Thyroid gland (tissue), 4 donors: ENCODE measurements around the gene ELMO1. TPM values are rescaled to one million over a fixed set of nuclear protein-coding genes. Genes with fewer than 3 reads are reported as not detected.

Experiments used
- DNase-seq, 2 donors: peaks; one replicate each; pipeline ENCODE4 v3.0.0-alpha.2; 2019
- H3K27ac ChIP-seq, 3 donors: fragments of 200-600 bp; sonication (generic); 1 replicate in 2 of 3; 2 replicates in 1 of 3; pipeline ENCODE4 v1.5.1; 2016 to 2019; ENCODE audit warnings: mild to moderate bottlenecking in 1 of 3, moderate library complexity in 1 of 3
- H3K27me3 ChIP-seq: fragments of 200-600 bp; sonication (generic); one replicate; pipeline ENCODE4 v1.5.1; 2019
- H3K36me3 ChIP-seq, 2 donors: fragments of 200-600 bp; sonication (generic); one replicate each; pipeline ENCODE4 v1.5.1; 2016 to 2019
- H3K4me1 ChIP-seq, 2 donors: fragments of 200-600 bp; sonication (generic); one replicate each; pipeline ENCODE4 v1.5.1; 2017 to 2019
- H3K4me3 ChIP-seq, 3 donors: fragments of 200-600 bp; sonication (generic); replicated peaks in 1 of 3; 1 replicate in 2 of 3; 2 replicates in 1 of 3; pipeline ENCODE4 v1.5.1; 2016; ENCODE audit warnings: mild to moderate bottlenecking in 1 of 3
- H3K9me3 ChIP-seq: fragments of 200-600 bp; sonication (generic); one replicate; pipeline ENCODE4 v1.5.1; 2017
- CTCF ChIP-seq, 6 experiments: fragments of 200-600 bp in 3 of 6; fragments of 450-650 bp in 3 of 6; sonication (generic) in 3 of 6; IDR thresholded peaks; one replicate each; pipeline ENCODE4 v1.5.1; 2016 to 2019; ENCODE audit warnings: antibody characterized with exemption in 6 of 6, mild to moderate bottlenecking in 2 of 6, inconsistent platforms in 1 of 6, moderate library complexity in 1 of 6
- POLR2A ChIP-seq, 2 donors: fragments of 450-650 bp; IDR thresholded peaks; one replicate each; pipeline ENCODE4 v1.6.1; 2017; ENCODE audit warnings: antibody characterized with exemption in 2 of 2, mild to moderate bottlenecking in 2 of 2, moderate library complexity in 1 of 2
- WGBS, 2 donors: methylation state at CpG; one replicate each; pipeline ENCODE4 v1.1.5; 2017; 5-methylcytosine and 5-hydroxymethylcytosine counted together
- intact Hi-C: fragments of 100-400 bp; cut with DNase I; formaldehyde crosslinking; loops from one replicate; pipeline ENCODE4 v1.15.1; 2023
- total RNA-seq, 4 donors: library from RNA; depleted of rRNA; stranded (reverse); fragments of >200 nt; gene quantifications; one replicate each; pipeline ENCODE4 v1.2.3, GENCODE V29; 2016

ELMO1 gene
- total RNA-seq, 4 donors from 2014 or later: 168 to 423 (median 312) TPM

GRCh38 chr7:36923943-36924436 lies 524.7 kb downstream of the ELMO1 start:
- H3K9me3 ChIP-seq: no peaks in the 10 kb centered on the region
- peaks cover 15 to 33% of the 10 kb centered on the region in 2 donors for H3K4me1 ChIP-seq
- H3K27me3 ChIP-seq: no peaks in the 10 kb centered on the region
- H3K36me3 ChIP-seq: no peaks in the 10 kb centered on the region
- no peak overlapping the region for H3K4me3 ChIP-seq
- TF ChIP-seq CTCF (IDR thresholded peaks at IDR 0.05): no peak
- 70 to 73% methylated on average over 3 of the region's 3 CpGs for WGBS, 2 donors
- H3K27ac ChIP-seq: peak overlapping the region in 2 of 3 donors; percentile 18 to 50
- intact Hi-C loops: no loop called here
- peak; percentile 35 to 43 for DNase-seq

- Histone ChIP-seq H3K9me3 (no peaks in the 10 kb centered on the region), H3K27ac (peak overlapping the region in 1 of 3 donors; percentile 18), H3K4me1 (peaks cover 15 to 33% of the 10 kb centered on the region in 2 donors), H3K27me3 (no peaks in the 10 kb centered on the region), H3K4me3 (no peak overlapping the region), H3K36me3 (no peaks in the 10 kb centered on the region)
- intact Hi-C loops: no loop called here
- no peak for DNase-seq
- no peak for TF ChIP-seq CTCF (IDR thresholded peaks at IDR 0.05)
- no peak for TF ChIP-seq POLR2A (IDR thresholded peaks at IDR 0.05)
Measured at GRCh38 chr7:36923185-36923584, 525.5 kb downstream of the ELMO1 start.

GRCh38 chr7:36920433-36920832 lies 528.2 kb downstream of the ELMO1 start:
- Histone ChIP-seq H3K27me3 (no peaks in the 10 kb centered on the region), H3K4me3 (no peak overlapping the region), H3K27ac (no peak overlapping the region), H3K9me3 (no peaks in the 10 kb centered on the region), H3K36me3 (no peaks in the 10 kb centered on the region), H3K4me1 (peaks cover 15 to 27% of the 10 kb centered on the region in 2 donors)
- no peak for TF ChIP-seq POLR2A (IDR thresholded peaks at IDR 0.05)
- TF ChIP-seq CTCF (IDR thresholded peaks at IDR 0.05): no peak
- intact Hi-C loops: no loop called here
- WGBS, 2 donors: 96 to 98% methylated on average over 1 of the region's 1 CpG
- no peak for DNase-seq

GRCh38 chr7:36919738-36920137 lies 528.9 kb downstream of the ELMO1 start:
- TF ChIP-seq POLR2A (IDR thresholded peaks at IDR 0.05): no peak
- no peak for TF ChIP-seq CTCF (IDR thresholded peaks at IDR 0.05)
- intact Hi-C loops: no loop called here
- no peaks in the 10 kb centered on the region for H3K36me3 ChIP-seq
- no peak overlapping the region for H3K4me3 ChIP-seq
- H3K9me3 ChIP-seq: no peaks in the 10 kb centered on the region
- no peak overlapping the region for H3K27ac ChIP-seq
- peaks cover 12 to 24% of the 10 kb centered on the region in 2 donors for H3K4me1 ChIP-seq
- DNase-seq: no peak
- 90 to 91% methylated on average over 4 of the region's 4 CpGs for WGBS, 2 donors
- H3K27me3 ChIP-seq: no peaks in the 10 kb centered on the region

- Histone ChIP-seq H3K36me3 (no peaks in the 10 kb centered on the region), H3K27ac (no peak overlapping the region), H3K9me3 (no peaks in the 10 kb centered on the region), H3K4me3 (no peak overlapping the region), H3K4me1 (peaks cover under 1 to 12% of the 10 kb centered on the region in 2 donors), H3K27me3 (no peaks in the 10 kb centered on the region)
- 81 to 87% methylated on average over 2 of the region's 2 CpGs for WGBS, 2 donors
- no peak for DNase-seq
- no peak for TF ChIP-seq CTCF (IDR thresholded peaks at IDR 0.05)
- intact Hi-C loops: no loop called here
Measured at GRCh38 chr7:36918591-36918990, 530.1 kb downstream of the ELMO1 start.
